Gastrocnemius medialis (tissue), 4 donors: ENCODE results near the gene SAPCD1. TPM values are rescaled to one million over a fixed set of nuclear protein-coding genes. Genes with fewer than 3 reads are reported as not detected.
"Not testable (repeated sequence)": the region's sequence is repeated elsewhere in the genome, so short reads cannot be mapped to it uniquely, and the experiment has no call there.

Experiments
- ATAC-seq, 2 donors: fragments of 150-250 bp; one replicate each; pipeline ENCODE4 v1.9.1; 2016
- DNase-seq, 2 donors: peaks; one replicate each; pipeline ENCODE4 v3.0.0-alpha.2; 2019
- H3K27ac ChIP-seq, 4 donors: fragments of 200-600 bp; sonication (generic); 1 replicate in 1 of 4; 2 replicates in 3 of 4; pipeline ENCODE4 v1.5.1; 2016 to 2018; ENCODE audit warnings: mild to moderate bottlenecking in 2 of 4, moderate library complexity in 1 of 4
- H3K27me3 ChIP-seq, 3 donors: fragments of 200-600 bp; sonication (generic) in 2 of 3; 1 replicate in 1 of 3; 2 replicates in 2 of 3; pipeline versions ENCODE4 v1.5.1 to v1.6.0; 2016 to 2019; ENCODE audit warnings: mild to moderate bottlenecking in 1 of 3, moderate library complexity in 1 of 3
- H3K36me3 ChIP-seq, 2 donors: fragments of 200-600 bp; sonication (generic) in 1 of 2; one replicate each; pipeline ENCODE4 v1.5.1; 2017 to 2018
- H3K4me1 ChIP-seq, 2 donors: fragments of 200-600 bp; sonication (generic) in 1 of 2; one replicate each; pipeline ENCODE4 v1.5.1; 2016 to 2017; ENCODE audit warnings: mild to moderate bottlenecking in 2 of 2
- H3K4me3 ChIP-seq, 4 donors: fragments of 200-600 bp; sonication (generic) in 3 of 4; 1 replicate in 1 of 4; 2 replicates in 3 of 4; pipeline ENCODE4 v1.5.1; 2016 to 2019; ENCODE audit warnings: mild to moderate bottlenecking in 2 of 4
- H3K9me3 ChIP-seq, 3 donors: fragments of 200-600 bp; sonication (generic) in 2 of 3; 1 replicate in 1 of 3; 2 replicates in 2 of 3; pipeline ENCODE4 v1.5.1; 2016 to 2019
- POLR2A ChIP-seq, 2 donors: fragments of 450-650 bp; IDR thresholded peaks; one replicate each; pipeline ENCODE4 v1.6.1; 2017; ENCODE audit warnings: antibody characterized with exemption in 2 of 2, mild to moderate bottlenecking in 2 of 2, moderate library complexity in 2 of 2
- in situ Hi-C, 4 donors: fragments of 200-750 bp; cut with MboI; loops; one replicate each; pipeline versions ENCODE4 v1.15.0 to v1.8.0; 2017; ENCODE audit warnings: low sequenced_read_pairs in 4 of 4
- intact Hi-C: fragments of 100-400 bp; cut with DNase I; formaldehyde crosslinking; loops from one replicate; pipeline ENCODE4 v1.15.1; 2023; ENCODE audit warnings: low total_unique reads
- total RNA-seq, 4 donors: library from RNA; depleted of rRNA; stranded (reverse); fragments of >200 nt; gene quantifications; one replicate each; pipeline versions ENCODE4 v1.1.0 to v1.2.3, GENCODE V29; 2016
- TF ChIP-seq, protein P1 (sequence below), 5 experiments: fragments of 450-650 bp in 3 of 5; fragments of 200-600 bp in 2 of 5; sonication (generic) in 2 of 5; IDR thresholded peaks in 4 of 5; conservative IDR thresholded peaks in 1 of 5; 1 replicate in 4 of 5; 2 replicates in 1 of 5; pipeline ENCODE4 v1.5.1; 2016 to 2019; ENCODE audit warnings: antibody characterized with exemption in 5 of 5, mild to moderate bottlenecking in 3 of 5, moderate library complexity in 3 of 5

Gene SAPCD1
- total RNA-seq, 4 donors from 2014 or later: not detected

DNA sequence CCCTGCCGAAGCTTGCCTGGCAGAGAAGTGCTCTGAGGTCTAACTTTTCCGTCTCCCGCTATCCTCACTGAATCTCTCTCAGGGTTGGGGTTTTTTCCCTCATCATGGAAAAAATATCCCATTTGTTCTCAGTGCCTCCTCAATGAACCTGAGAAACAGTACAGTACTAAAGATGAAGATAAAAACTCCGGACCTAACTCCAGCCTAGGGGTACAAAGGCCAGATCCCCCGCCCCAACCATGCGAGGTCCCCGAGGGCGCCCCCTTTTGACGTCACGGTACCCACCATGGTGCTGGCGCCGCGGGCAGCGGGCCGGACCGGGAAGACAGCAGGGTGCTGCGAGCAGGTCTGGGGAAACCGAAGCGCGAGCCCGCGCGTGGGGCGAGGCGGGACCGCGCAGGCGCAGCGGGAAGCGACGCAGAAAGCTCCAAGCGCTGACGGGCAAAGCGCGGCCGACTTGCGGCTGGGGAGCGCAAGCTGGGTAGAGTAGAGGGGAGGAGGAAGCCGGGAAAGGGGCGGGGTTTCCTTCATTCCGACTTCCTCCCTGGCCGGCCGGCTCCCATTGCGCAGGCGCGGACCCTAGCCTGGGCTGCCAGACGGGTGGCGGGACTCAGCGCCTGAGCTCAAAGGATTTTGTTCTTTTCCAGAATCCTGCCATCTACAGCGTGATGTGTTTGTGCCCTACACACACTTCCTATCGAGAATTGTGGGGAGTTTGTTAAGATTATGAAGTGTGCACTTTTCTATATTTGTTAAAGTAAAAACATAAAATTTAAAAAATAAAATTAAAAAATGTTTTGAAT is 44.2 kb downstream of the SAPCD1 start, which contains the start of gene LSM2:
TSS of gene LSM2 (minus strand) at position 497 of the 803 bp plus-strand sequence. CDS start at position 288, 209 bp downstream.
- Histone ChIP-seq H3K4me3 (peak within 1 kb of the TSS; percentile 61 to 87 (median 78)), H3K27ac (peak within 1 kb of the TSS; percentile 90 to 99 (median 95)), H3K36me3 (peaks cover 0 to 10% of the 10 kb centered on the region in 2 donors), H3K27me3 (no peaks in the 10 kb centered on the region), H3K9me3 (no peaks in the 10 kb centered on the region), H3K4me1 (peaks cover 9 to 12% of the 10 kb centered on the region in 2 donors)
- intact Hi-C loops: loop anchor here (1.0 kb wide), 1 partner anchor 10 kb away; no protein-coding TSS in a partner anchor
- DNase-seq: peak; percentile 98
- peak; percentile 90 to 93 for TF ChIP-seq POLR2A (IDR thresholded peaks at IDR 0.05)
- TF ChIP-seq, protein P1, sequence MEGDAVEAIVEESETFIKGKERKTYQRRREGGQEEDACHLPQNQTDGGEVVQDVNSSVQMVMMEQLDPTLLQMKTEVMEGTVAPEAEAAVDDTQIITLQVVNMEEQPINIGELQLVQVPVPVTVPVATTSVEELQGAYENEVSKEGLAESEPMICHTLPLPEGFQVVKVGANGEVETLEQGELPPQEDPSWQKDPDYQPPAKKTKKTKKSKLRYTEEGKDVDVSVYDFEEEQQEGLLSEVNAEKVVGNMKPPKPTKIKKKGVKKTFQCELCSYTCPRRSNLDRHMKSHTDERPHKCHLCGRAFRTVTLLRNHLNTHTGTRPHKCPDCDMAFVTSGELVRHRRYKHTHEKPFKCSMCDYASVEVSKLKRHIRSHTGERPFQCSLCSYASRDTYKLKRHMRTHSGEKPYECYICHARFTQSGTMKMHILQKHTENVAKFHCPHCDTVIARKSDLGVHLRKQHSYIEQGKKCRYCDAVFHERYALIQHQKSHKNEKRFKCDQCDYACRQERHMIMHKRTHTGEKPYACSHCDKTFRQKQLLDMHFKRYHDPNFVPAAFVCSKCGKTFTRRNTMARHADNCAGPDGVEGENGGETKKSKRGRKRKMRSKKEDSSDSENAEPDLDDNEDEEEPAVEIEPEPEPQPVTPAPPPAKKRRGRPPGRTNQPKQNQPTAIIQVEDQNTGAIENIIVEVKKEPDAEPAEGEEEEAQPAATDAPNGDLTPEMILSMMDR (IDR thresholded peaks at IDR 0.05 in 4 of 5, conservative IDR thresholded peaks at IDR 0.05 in 1 of 5): peak in 3 of 5 experiments; percentile 11 to 30 (median 20)
- in situ Hi-C loops: loop anchor here in 1 of 4 donors (25.0 kb wide), 1 partner anchor 381 kb away; the partner anchor contains the start of genes AGER, AGPAT1, GPSM3 and PBX2
- peak; percentile 97 to 99 for ATAC-seq

- H3K27ac ChIP-seq, intact Hi-C loops, DNase-seq, H3K9me3 ChIP-seq, H3K4me3 ChIP-seq, H3K27me3 ChIP-seq, ATAC-seq, H3K36me3 ChIP-seq: not testable (repeated sequence)
- peaks cover 15% of the 10 kb centered on the region in 2 donors for H3K4me1 ChIP-seq
- in situ Hi-C loops: loop anchor here in 1 of 4 donors (25.0 kb wide), 1 partner anchor 379 kb away; the partner anchor contains the start of genes AGER, AGPAT1, GPSM3 and PBX2
Measured at GRCh38 chr6:31808599-31808998, 46.1 kb downstream of the SAPCD1 start.

DNA sequence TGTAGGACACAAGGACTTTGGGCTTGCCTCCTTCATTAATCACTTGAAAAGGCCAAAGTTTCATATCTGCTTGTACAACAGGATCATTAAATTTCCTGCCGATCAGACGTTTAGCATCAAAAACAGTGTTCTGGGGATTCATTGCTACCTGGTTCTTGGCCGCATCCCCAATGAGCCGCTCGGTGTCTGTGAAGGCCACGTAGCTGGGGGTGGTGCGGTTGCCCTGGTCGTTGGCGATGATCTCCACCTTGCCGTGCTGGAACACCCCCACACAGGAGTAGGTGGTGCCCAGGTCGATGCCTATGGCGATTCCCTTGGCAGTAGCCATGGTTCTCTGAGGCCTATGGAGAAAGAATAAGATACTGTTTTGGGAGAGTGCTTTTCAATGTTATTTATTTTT is 49.2 kb downstream of the SAPCD1 start:
- DNase-seq (no peak), ATAC-seq (no peak)
- Histone ChIP-seq H3K9me3 (no peaks in the 10 kb centered on the region), H3K4me3 (no peak overlapping the region), H3K4me1 (peaks cover 13% of the 10 kb centered on the region in 2 donors), H3K27me3 (no peaks in the 10 kb centered on the region), H3K36me3 (no peaks in the 10 kb centered on the region), H3K27ac (no peak overlapping the region)
- intact Hi-C loops: no loop called here
- no peak for TF ChIP-seq POLR2A (IDR thresholded peaks at IDR 0.05)
- in situ Hi-C loops: loop anchor here in 1 of 4 donors (25.0 kb wide), 1 partner anchor 376 kb away; the partner anchor contains the start of genes AGER, AGPAT1, GPSM3 and PBX2

- Histone ChIP-seq H3K27me3 (no peaks in the 10 kb centered on the region), H3K27ac (peak overlapping the region; percentile 99 to 100 (median 99)), H3K4me3 (peak overlapping the region in 3 of 4 donors; percentile 56 to 70 (median 69)), H3K4me1 (peaks cover 18 to 20% of the 10 kb centered on the region in 2 donors), H3K9me3 (no peaks in the 10 kb centered on the region), H3K36me3 (no peaks in the 10 kb centered on the region)
- in situ Hi-C loops (loop anchor here in 1 of 4 donors (25.0 kb wide), 1 partner anchor 374 kb away; the partner anchor contains the start of genes AGER, AGPAT1, GPSM3 and PBX2), intact Hi-C loops (no loop called here)
- TF ChIP-seq, protein P1 (IDR thresholded peaks at IDR 0.05 in 4 of 5, conservative IDR thresholded peaks at IDR 0.05 in 1 of 5): no peak
- no peak for TF ChIP-seq POLR2A (IDR thresholded peaks at IDR 0.05)
- DNase-seq: no peak
- ATAC-seq: no peak
Measured at GRCh38 chr6:31813465-31813849, 51.0 kb downstream of the SAPCD1 start.

Other genes starting within 250 kb of the SAPCD1 start
- gene MCCD1, start 233.7 kb upstream of the SAPCD1 start, total RNA-seq: not detected
- 100 to 1,000 TPM; 107 to 198 (median 144) TPM for gene DDX39B, start 220.7 kb upstream of the SAPCD1 start, total RNA-seq
- gene ATP6V1G2, start 216.0 kb upstream of the SAPCD1 start, total RNA-seq: 1 to 10 TPM in 2 of 4 donors, under 1 TPM in 2; 0.46 to 1.8 (median 1.1) TPM
- 10 to 100 TPM; 17.6 to 21.7 (median 20.3) TPM for gene NFKBIL1, start 215.0 kb upstream of the SAPCD1 start, total RNA-seq
- not detected for gene LTA, start 190.4 kb upstream of the SAPCD1 start, total RNA-seq
- under 1 TPM in 2 of 4 donors, not detected in 2; 0.23 to 0.87 TPM for gene TNF, start 187.1 kb upstream of the SAPCD1 start, total RNA-seq
- gene LTB, start 180.2 kb upstream of the SAPCD1 start, total RNA-seq: not detected
- gene LST1, start 176.4 kb upstream of the SAPCD1 start, total RNA-seq: 10 to 100 TPM in 1 of 4 donors, 1 to 10 TPM in 2, not detected in 1; 1.6 to 22.3 (median 4.1) TPM
- gene NCR3, start 169.7 kb upstream of the SAPCD1 start, total RNA-seq: not detected
- gene AIF1, start 147.4 kb upstream of the SAPCD1 start, total RNA-seq: 10 to 100 TPM in 1 of 4 donors, 1 to 10 TPM in 3; 4.3 to 11.0 (median 4.8) TPM
- gene PRRC2A, start 141.9 kb upstream of the SAPCD1 start, total RNA-seq: 10 to 100 TPM; 38.9 to 67.7 (median 52.0) TPM
- gene BAG6, start 110.0 kb upstream of the SAPCD1 start, total RNA-seq: 100 to 1,000 TPM; 305 to 509 (median 459) TPM
- 1 to 10 TPM; 1.8 to 7.9 (median 2.4) TPM for gene APOM, start 106.8 kb upstream of the SAPCD1 start, total RNA-seq
- gene C6orf47, start 101.9 kb upstream of the SAPCD1 start, total RNA-seq: 10 to 100 TPM; 22.2 to 34.9 (median 26.8) TPM
- 10 to 100 TPM; 17.3 to 29.8 (median 24.5) TPM for gene GPANK1, start 97.7 kb upstream of the SAPCD1 start, total RNA-seq
- 100 to 1,000 TPM; 185 to 251 (median 226) TPM for gene CSNK2B, start 96.6 kb upstream of the SAPCD1 start, total RNA-seq
- gene LY6G5B, start 92.7 kb upstream of the SAPCD1 start, total RNA-seq: 1 to 10 TPM in 1 of 4 donors, under 1 TPM in 2, not detected in 1; 0.19 to 2.7 (median 0.60) TPM
- 1 to 10 TPM in 2 of 4 donors, not detected in 2; 1.3 to 3.2 TPM for gene LY6G5C, start 81.6 kb upstream of the SAPCD1 start, total RNA-seq
- gene ABHD16A, start 59.3 kb upstream of the SAPCD1 start, total RNA-seq: 10 to 100 TPM; 39.2 to 82.9 (median 57.5) TPM
- gene LY6G6F, start 55.8 kb upstream of the SAPCD1 start, total RNA-seq: not detected
- gene LY6G6D, start 47.3 kb upstream of the SAPCD1 start, total RNA-seq: not detected
- gene LY6G6C, start 40.9 kb upstream of the SAPCD1 start, total RNA-seq: not detected
- gene MPIG6B, start 39.3 kb upstream of the SAPCD1 start, total RNA-seq: not detected
- gene DDAH2, start 33.4 kb upstream of the SAPCD1 start, total RNA-seq: 10 to 100 TPM; 10.6 to 24.2 (median 15.4) TPM
- 10 to 100 TPM; 20.9 to 41.3 (median 26.3) TPM for gene CLIC1, start 26.1 kb upstream of the SAPCD1 start, total RNA-seq
- gene MSH5, start 22.7 kb upstream of the SAPCD1 start, total RNA-seq: 1 to 10 TPM in 3 of 4 donors, under 1 TPM in 1; 0.35 to 7.8 (median 1.6) TPM
- 1 to 10 TPM; 2.0 to 7.8 (median 4.7) TPM for gene VWA7, start 14.7 kb downstream of the SAPCD1 start, total RNA-seq
- gene VARS1, start 33.1 kb downstream of the SAPCD1 start, total RNA-seq: 100 to 1,000 TPM in 1 of 4 donors, 10 to 100 TPM in 3; 39.2 to 102 (median 67.4) TPM
- 10 to 100 TPM; 25.1 to 43.7 (median 32.9) TPM for gene LSM2, start 44.3 kb downstream of the SAPCD1 start, total RNA-seq
- gene HSPA1L, start 52.6 kb downstream of the SAPCD1 start, total RNA-seq: 1 to 10 TPM; 1.1 to 7.1 (median 3.5) TPM
- 100 to 1,000 TPM in 2 of 4 donors, 10 to 100 TPM in 2; 85.8 to 205 (median 111) TPM for gene HSPA1A, start 52.9 kb downstream of the SAPCD1 start, total RNA-seq
- gene HSPA1B, start 65.1 kb downstream of the SAPCD1 start, total RNA-seq: 100 to 1,000 TPM in 2 of 4 donors, 10 to 100 TPM in 2; 71.5 to 178 (median 112) TPM
- gene NEU1, start 100.2 kb downstream of the SAPCD1 start, total RNA-seq: 10 to 100 TPM; 20.8 to 42.7 (median 38.1) TPM
- gene SLC44A4, start 116.3 kb downstream of the SAPCD1 start, total RNA-seq: 1 to 10 TPM in 1 of 4 donors, not detected in 3; 1.6 TPM
- 10 to 100 TPM in 3 of 4 donors, 1 to 10 TPM in 1; 8.4 to 17.5 (median 13.0) TPM for gene EHMT2, start 135.0 kb downstream of the SAPCD1 start, total RNA-seq
- under 1 TPM in 1 of 4 donors, not detected in 3; 0.26 TPM for gene ZBTB12, start 139.4 kb downstream of the SAPCD1 start, total RNA-seq
- gene C2, start 165.1 kb downstream of the SAPCD1 start, total RNA-seq: 1 to 10 TPM; 2.7 to 4.9 (median 3.6) TPM
- 10 to 100 TPM in 1 of 4 donors, 1 to 10 TPM in 3; 1.0 to 13.8 (median 6.1) TPM for gene CFB, start 183.4 kb downstream of the SAPCD1 start, total RNA-seq
- gene NELFE, start 196.3 kb downstream of the SAPCD1 start, total RNA-seq: 10 to 100 TPM; 58.1 to 88.6 (median 78.7) TPM
- gene SKIC2, start 196.5 kb downstream of the SAPCD1 start, total RNA-seq: 10 to 100 TPM; 21.2 to 51.9 (median 22.7) TPM
- 10 to 100 TPM in 1 of 4 donors, 1 to 10 TPM in 3; 5.8 to 11.5 (median 8.5) TPM for gene DXO, start 209.5 kb downstream of the SAPCD1 start, total RNA-seq
- 1 to 10 TPM; 4.3 to 7.8 (median 6.2) TPM for gene C4A, start 219.4 kb downstream of the SAPCD1 start, total RNA-seq